H9 (cell line): ENCODE measurements around the gene TPGS1. TPM values are rescaled to one million over a fixed set of nuclear protein-coding genes. Genes with fewer than 3 reads are reported as not detected.
A peak's percentile ranks its signal among the peaks of the same experiment; 100 is the strongest.

ENCODE experiments used
- DNase-seq: peaks from one replicate; pipeline ENCODE4 v3.0.0-alpha.2; 2017
- H2AFZ ChIP-seq: one replicate; pipeline ENCODE4 v1.6.1; 2013; ENCODE audit warnings: mild to moderate bottlenecking, low read length, control low read depth, moderate library complexity
- H2AK5ac ChIP-seq: 2 replicates; pipeline ENCODE4 v1.6.1; 2013; ENCODE audit warnings: low read length, control low read depth, mixed read lengths; ENCODE audit not compliant: insufficient read length
- H2BK120ac ChIP-seq: one replicate; pipeline ENCODE4 v1.6.1; 2013; ENCODE audit warnings: low read depth, mild to moderate bottlenecking, low read length, control low read depth, inconsistent platforms; ENCODE audit not compliant: poor library complexity, severe bottlenecking
- H2BK12ac ChIP-seq: 2 replicates; pipeline ENCODE4 v1.6.1; 2013; ENCODE audit warnings: low read length, control low read depth, mixed read lengths, low read depth; ENCODE audit not compliant: insufficient read length
- H2BK15ac ChIP-seq: 2 replicates; pipeline ENCODE4 v1.6.1; 2013; ENCODE audit warnings: low read depth, low read length, control low read depth
- H2BK20ac ChIP-seq: one replicate; pipeline ENCODE4 v1.6.1; 2013; ENCODE audit warnings: low read depth, mild to moderate bottlenecking, low read length, control low read depth, inconsistent platforms; ENCODE audit not compliant: poor library complexity, severe bottlenecking
- H2BK5ac ChIP-seq: 2 replicates; pipeline ENCODE4 v1.6.1; 2013; ENCODE audit warnings: low read length, control low read depth, mixed read lengths; ENCODE audit not compliant: insufficient read length
- H3K14ac ChIP-seq: 2 replicates; pipeline ENCODE4 v1.6.1; 2013; ENCODE audit warnings: low read length, control low read depth; ENCODE audit not compliant: insufficient read depth
- H3K18ac ChIP-seq: 2 replicates; pipeline ENCODE4 v1.6.1; 2013; ENCODE audit warnings: low read depth, mild to moderate bottlenecking, mixed read lengths, low read length, control low read depth; ENCODE audit not compliant: insufficient read length
- H3K23ac ChIP-seq: 2 replicates; pipeline ENCODE4 v1.6.1; 2013; ENCODE audit warnings: low read length, control low read depth, mixed read lengths, low read depth; ENCODE audit not compliant: insufficient read length
- H3K23me2 ChIP-seq: 2 replicates; pipeline ENCODE4 v1.6.1; 2013; ENCODE audit warnings: low read depth, mild to moderate bottlenecking, mixed read lengths, low read length, control low read depth; ENCODE audit not compliant: insufficient read length, poor library complexity, severe bottlenecking
- H3K27ac ChIP-seq: 2 replicates; pipeline ENCODE4 v1.5.1; 2013; ENCODE audit warnings: low read length, control low read depth, mixed read lengths, low read depth; ENCODE audit not compliant: insufficient read length
- H3K27me3 ChIP-seq: 2 replicates; pipeline ENCODE4 v1.6.1; 2013; ENCODE audit warnings: low read length, control low read depth, inconsistent platforms; ENCODE audit not compliant: insufficient read depth
- H3K4ac ChIP-seq: 2 replicates; pipeline ENCODE4 v1.6.1; 2013; ENCODE audit warnings: low read depth, mild to moderate bottlenecking, control low read depth, inconsistent platforms, low read length, moderate library complexity
- H3K4me1 ChIP-seq: 2 replicates; pipeline ENCODE4 v1.6.1; 2013; ENCODE audit warnings: low read length, control low read depth, inconsistent platforms; ENCODE audit not compliant: insufficient read depth
- H3K4me2 ChIP-seq: 2 replicates; pipeline ENCODE4 v1.6.1; 2013; ENCODE audit warnings: low read length, control low read depth, mixed read lengths; ENCODE audit not compliant: insufficient read length, insufficient read depth
- H3K56ac ChIP-seq: 2 replicates; pipeline ENCODE4 v1.6.1; 2013; ENCODE audit warnings: low read depth, mild to moderate bottlenecking, mixed read lengths, low read length, control low read depth; ENCODE audit not compliant: insufficient read length
- H3K79me1 ChIP-seq: 2 replicates; pipeline ENCODE4 v1.6.1; 2013; ENCODE audit warnings: low read depth, mild to moderate bottlenecking, moderate library complexity, low read length, control low read depth, inconsistent platforms; ENCODE audit not compliant: insufficient read depth, poor library complexity, severe bottlenecking
- H3K79me2 ChIP-seq: 2 replicates; pipeline ENCODE4 v1.6.1; 2013; ENCODE audit warnings: low read length, control low read depth, inconsistent platforms; ENCODE audit not compliant: insufficient read depth
- H3K9ac ChIP-seq: 2 replicates; pipeline ENCODE4 v1.6.1; 2013; ENCODE audit warnings: low read length, control low read depth, mixed read lengths; ENCODE audit not compliant: insufficient read length; ENCODE audit errors: extremely low read depth
- H3K9me3 ChIP-seq: one replicate; pipeline ENCODE4 v1.6.1; 2013; ENCODE audit warnings: low read depth, low read length, inconsistent platforms; ENCODE audit not compliant: control insufficient read depth
- H3T11ph ChIP-seq: one replicate; pipeline ENCODE4 v1.6.1; 2013; ENCODE audit warnings: mild to moderate bottlenecking, low read length, control low read depth, inconsistent platforms
- H4K20me1 ChIP-seq: one replicate; pipeline ENCODE4 v1.6.1; 2013; ENCODE audit not compliant: control insufficient read depth, insufficient read length, insufficient read depth
- H4K5ac ChIP-seq: 2 replicates; pipeline ENCODE4 v1.6.1; 2013; ENCODE audit warnings: low read depth, mild to moderate bottlenecking, mixed read lengths, low read length, control low read depth; ENCODE audit not compliant: insufficient read length
- H4K8ac ChIP-seq: replicated peaks from 2 replicates; pipeline ENCODE4 v1.6.1; 2013; ENCODE audit warnings: low read length, control low read depth, mixed read lengths, low read depth; ENCODE audit not compliant: insufficient read length
- H4K91ac ChIP-seq: 2 replicates; pipeline ENCODE4 v1.6.1; 2013; ENCODE audit warnings: low read depth, mild to moderate bottlenecking, moderate library complexity, mixed read lengths, low read length, control low read depth; ENCODE audit not compliant: insufficient read length
- H3K27ac Mint-ChIP-seq, 3 experiments: 2 replicates in 2 of 3; 3 replicates in 1 of 3; pipeline ENCODE4 v1.8.0; 2020 to 2021; ENCODE audit warnings: mixed read lengths in 3 of 3, mild to moderate bottlenecking in 1 of 3, moderate library complexity in 1 of 3
- H3K27me3 Mint-ChIP-seq: 2 replicates; pipeline ENCODE4 v1.8.0; 2021; ENCODE audit warnings: low read depth, mild to moderate bottlenecking, moderate library complexity, mixed read lengths
- H3K36me3 Mint-ChIP-seq, 3 experiments: 2 replicates in 2 of 3; 3 replicates in 1 of 3; pipeline ENCODE4 v1.8.0; 2020 to 2021; ENCODE audit warnings: low read depth in 3 of 3, mixed read lengths in 3 of 3; ENCODE audit not compliant: insufficient read depth in 1 of 3
- H3K4me1 Mint-ChIP-seq, 2 experiments: 2 replicates each; pipeline ENCODE4 v1.8.0; 2020; ENCODE audit warnings: mixed read lengths in 2 of 2
- H3K4me3 Mint-ChIP-seq, 2 experiments: 2 replicates in 1 of 2; 3 replicates in 1 of 2; pipeline ENCODE4 v1.8.0; 2020 to 2021; ENCODE audit warnings: mild to moderate bottlenecking in 2 of 2, mixed read lengths in 2 of 2, moderate library complexity in 1 of 2
- H3K9me3 Mint-ChIP-seq, 2 experiments: 2 replicates in 1 of 2; 3 replicates in 1 of 2; pipeline ENCODE4 v1.8.0; 2020; ENCODE audit warnings: mild to moderate bottlenecking in 2 of 2, mixed read lengths in 2 of 2, moderate library complexity in 1 of 2
- CTCF ChIP-seq: fragments of 200-600 bp; sonication (generic); conservative IDR thresholded peaks from 3 replicates; pipeline ENCODE4 v1.8.0; 2021; ENCODE audit warnings: antibody characterized with exemption, mild to moderate bottlenecking
- WGBS: extraction: QIAGEN DNeasy Blood & Tissue Kit; methylation state at CpG from one replicate; pipeline ENCODE4 v1.1.7; 2013; ENCODE audit warnings: missing lambda C conversion rate, low lambda C conversion rate, mixed read lengths; ENCODE audit not compliant: insufficient read length; ENCODE audit errors: extremely low coverage; 5-methylcytosine and 5-hydroxymethylcytosine counted together
- total RNA-seq: library from RNA; stranded (reverse); gene quantifications from 2 replicates; pipeline ENCODE4 v1.2.1, GENCODE V29; 2021

TPGS1 gene
- total RNA-seq, 1 experiment from 2014 or later, result 7.4 TPM

- Mint-ChIP-seq H3K36me3 (peaks cover 0 to 3% (median 3%) of the 10 kb centered on the region in 3 experiments; a peak in 3 of 7 replicates), H3K4me1 (peaks cover 4 to 6% of the 10 kb centered on the region in 2 experiments; a peak in 2 of 4 replicates), H3K9me3 (no peaks in the 10 kb centered on the region; a peak in 1 of 5 replicates), H3K4me3 (no peak overlapping the region), H3K27me3 (peaks cover 25% of the 10 kb centered on the region), H3K27ac (no peak overlapping the region)
- no peak overlapping the region for H2BK15ac ChIP-seq
- H2BK120ac ChIP-seq, result no peak overlapping the region
- no peak overlapping the region for H3K14ac ChIP-seq
- no peaks in the 10 kb centered on the region for H3K79me1 ChIP-seq
- no peaks in the 10 kb centered on the region for H4K20me1 ChIP-seq
- no peaks in the 10 kb centered on the region for H3K4me1 ChIP-seq
- no CpG with 5 or more reads among the region's 26 CpGs for WGBS
- DNase-seq, result peak; percentile 28
- H4K5ac ChIP-seq, result no peak overlapping the region
- no peak overlapping the region for H4K91ac ChIP-seq
- H3K23me2 ChIP-seq, result no peaks in the 10 kb centered on the region
- no peak overlapping the region for H2AK5ac ChIP-seq
- H3K56ac ChIP-seq, result no peak overlapping the region
- no peak overlapping the region for H2BK5ac ChIP-seq
- H3T11ph ChIP-seq, result no peak overlapping the region
- no peak overlapping the region for H3K4ac ChIP-seq
- no peaks in the 10 kb centered on the region for H3K79me2 ChIP-seq
- H2BK12ac ChIP-seq, result no peak overlapping the region
- no peak overlapping the region for H3K4me2 ChIP-seq
- no peak overlapping the region for H2AFZ ChIP-seq
- H2BK20ac ChIP-seq, result no peak overlapping the region
- no peak overlapping the region for H3K23ac ChIP-seq
- no peak overlapping the region for H3K27ac ChIP-seq
- H3K27me3 ChIP-seq, result no peaks in the 10 kb centered on the region
- H3K9me3 ChIP-seq, result no peaks in the 10 kb centered on the region
- no peak overlapping the region for H4K8ac ChIP-seq
- H3K18ac ChIP-seq, result no peak overlapping the region
- no peak overlapping the region for H3K9ac ChIP-seq
- no peak for TF ChIP-seq CTCF
These were observed 40.8 kb downstream of the TPGS1 start for GRCh38 chr19:547836-548720.
